Activated CD4-positive, alpha-beta T cell treated with anti-CD3 and anti-CD28 coated beads, Interleukin-2, amount 50 U/mL, for 24 hours (primary cell): ENCODE results near the gene AGPAT2.
"Not testable (repeated sequence)": the region's sequence is repeated elsewhere in the genome, so short reads cannot be mapped to it uniquely, and the experiment has no call there.

Experiments used
- DNase-seq, 2 donors: peaks; one replicate each; pipeline ENCODE4 v3.0.0-alpha.2; 2020; ENCODE audit warnings: low read depth in 1 of 2, low spot score in 1 of 2

The AGPAT2 gene

GRCh38 chr9:136720898-136721338 lies 33.7 kb upstream of the AGPAT2 start:
- no peak for DNase-seq

GRCh38 chr9:136720251-136720897 lies 33.1 kb upstream of the AGPAT2 start:
- DNase-seq, result no peak

GRCh38 chr9:136719195-136719880 lies 32.1 kb upstream of the AGPAT2 start:
- no peak for DNase-seq

GRCh38 chr9:136718345-136719194 lies 31.3 kb upstream of the AGPAT2 start:
- no peak for DNase-seq

GRCh38 chr9:136717399-136717798 lies 30.1 kb upstream of the AGPAT2 start:
- no peak for DNase-seq

DNA sequence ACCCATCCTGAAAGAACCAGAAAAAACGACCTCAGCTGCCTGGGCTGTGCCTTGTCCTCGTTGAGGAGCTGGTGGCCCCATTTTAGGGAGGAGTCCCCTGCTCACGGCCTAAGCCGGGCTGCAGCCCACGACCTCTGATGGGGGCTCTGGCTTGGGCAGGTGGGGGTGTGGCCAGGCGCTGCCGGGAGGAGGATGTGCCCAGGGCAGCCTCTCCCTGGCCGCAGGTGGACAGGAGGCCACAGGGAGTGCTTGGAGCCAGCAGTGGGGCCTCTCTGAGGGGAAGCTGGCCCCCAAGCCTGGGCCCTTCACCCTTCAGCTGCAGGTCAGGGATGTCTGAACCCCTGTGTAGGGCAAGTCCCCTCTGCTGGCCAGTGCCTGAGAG lies 27.6 kb upstream of the AGPAT2 start:
- no peak for DNase-seq

DNA sequence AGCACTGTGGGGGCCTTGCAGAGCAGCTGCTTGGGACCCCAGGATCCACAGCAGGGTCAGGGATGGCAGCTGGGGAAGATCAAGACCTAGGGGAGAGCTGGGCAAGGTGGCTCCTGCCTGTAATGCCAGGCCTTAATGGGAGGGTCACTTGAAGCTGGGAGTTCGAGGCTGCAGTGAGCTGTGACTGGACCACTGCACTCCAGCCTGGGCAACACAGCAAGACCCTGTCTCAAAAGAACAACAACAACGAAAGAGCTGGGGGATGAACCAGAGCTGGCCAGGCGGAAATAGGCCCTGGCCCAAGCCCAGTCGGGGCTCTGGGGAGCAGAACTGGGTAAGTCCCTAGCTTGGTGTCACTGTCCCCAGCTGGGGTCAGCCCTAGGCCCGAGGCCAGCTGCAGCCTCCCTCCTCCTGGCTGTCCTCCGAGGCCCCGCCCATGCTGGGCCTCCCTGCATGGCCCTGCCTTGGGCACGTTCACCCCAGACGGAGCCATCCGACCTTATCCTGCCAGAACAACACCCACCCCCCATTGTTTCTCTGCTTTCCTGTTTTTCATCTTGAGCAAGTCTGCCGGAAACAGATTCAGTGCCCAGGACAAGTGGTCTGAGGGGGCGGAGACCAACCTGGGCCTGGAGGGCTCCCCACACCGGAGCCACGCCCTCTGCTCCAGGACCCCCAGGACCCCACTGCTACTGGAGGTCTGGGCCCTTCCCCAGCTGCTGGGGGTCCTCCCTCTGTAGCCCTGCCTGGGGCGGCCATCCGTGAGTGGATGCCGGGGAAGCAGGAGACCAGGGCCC lies 27.0 kb upstream of the AGPAT2 start:
- DNase-seq, result no peak

DNA sequence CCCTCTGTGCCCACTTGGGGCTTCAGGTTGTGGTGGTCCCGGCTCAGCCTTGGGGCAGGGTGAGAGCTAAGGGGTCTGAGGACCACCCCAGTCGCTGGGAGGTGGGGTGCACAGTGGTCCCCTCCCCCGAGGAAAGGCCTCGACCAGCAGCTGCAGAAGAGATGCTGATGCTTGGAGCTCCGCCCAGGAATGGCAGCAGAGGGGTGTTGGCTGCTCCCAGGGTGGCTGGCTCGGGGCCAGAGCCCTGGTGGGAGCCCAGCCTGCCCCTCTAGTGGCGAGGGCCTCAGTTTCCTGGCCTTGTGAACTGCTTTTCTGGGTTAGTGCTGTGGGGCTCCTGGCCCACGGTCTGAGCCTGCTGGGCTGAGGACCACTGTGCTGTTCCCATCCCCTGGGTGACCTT lies 26.3 kb upstream of the AGPAT2 start:
- no peak for DNase-seq

DNA sequence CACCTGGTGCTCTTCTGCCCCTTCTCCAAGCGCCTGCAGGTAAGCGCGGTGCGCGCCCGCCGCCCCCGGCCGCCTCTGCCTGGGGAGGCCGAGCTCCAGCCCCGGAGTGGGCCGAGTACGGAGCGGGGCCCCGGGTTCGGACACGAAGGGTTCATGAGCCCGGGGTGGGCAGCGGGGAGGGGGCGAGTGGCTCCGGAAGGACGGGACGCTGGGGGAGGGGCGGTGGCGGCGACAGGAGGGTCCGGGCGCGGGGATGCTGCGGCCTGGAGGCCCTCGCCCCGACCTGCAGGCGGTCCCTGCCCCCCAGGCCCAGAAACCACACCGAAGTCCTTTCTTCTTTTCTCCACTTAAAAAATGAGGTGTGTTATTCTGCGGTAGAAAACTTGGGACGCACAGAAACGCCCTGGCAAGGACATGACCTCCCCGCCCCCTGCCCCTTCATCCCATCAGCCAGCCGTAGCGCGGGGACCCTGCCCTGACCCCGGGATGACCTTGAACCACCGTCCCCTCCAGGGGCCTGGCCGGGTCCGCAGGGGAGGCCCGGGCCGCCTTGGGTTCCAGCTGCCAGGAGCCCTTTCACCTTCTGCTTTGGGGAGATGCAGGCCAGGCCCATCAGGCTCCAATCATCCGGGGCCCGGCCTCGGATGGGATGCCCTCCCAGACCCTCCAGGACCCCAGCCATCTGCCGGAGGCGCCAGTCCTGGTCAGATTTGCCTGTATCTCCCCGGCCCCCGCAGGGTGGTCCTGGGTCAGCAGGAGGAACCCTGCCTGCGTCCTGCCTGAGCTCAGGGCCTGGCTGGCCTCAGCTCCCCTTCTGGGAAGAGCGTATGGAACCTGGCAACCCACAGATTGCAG lies 25.7 kb upstream of the AGPAT2 start:
- no peak for DNase-seq

DNA sequence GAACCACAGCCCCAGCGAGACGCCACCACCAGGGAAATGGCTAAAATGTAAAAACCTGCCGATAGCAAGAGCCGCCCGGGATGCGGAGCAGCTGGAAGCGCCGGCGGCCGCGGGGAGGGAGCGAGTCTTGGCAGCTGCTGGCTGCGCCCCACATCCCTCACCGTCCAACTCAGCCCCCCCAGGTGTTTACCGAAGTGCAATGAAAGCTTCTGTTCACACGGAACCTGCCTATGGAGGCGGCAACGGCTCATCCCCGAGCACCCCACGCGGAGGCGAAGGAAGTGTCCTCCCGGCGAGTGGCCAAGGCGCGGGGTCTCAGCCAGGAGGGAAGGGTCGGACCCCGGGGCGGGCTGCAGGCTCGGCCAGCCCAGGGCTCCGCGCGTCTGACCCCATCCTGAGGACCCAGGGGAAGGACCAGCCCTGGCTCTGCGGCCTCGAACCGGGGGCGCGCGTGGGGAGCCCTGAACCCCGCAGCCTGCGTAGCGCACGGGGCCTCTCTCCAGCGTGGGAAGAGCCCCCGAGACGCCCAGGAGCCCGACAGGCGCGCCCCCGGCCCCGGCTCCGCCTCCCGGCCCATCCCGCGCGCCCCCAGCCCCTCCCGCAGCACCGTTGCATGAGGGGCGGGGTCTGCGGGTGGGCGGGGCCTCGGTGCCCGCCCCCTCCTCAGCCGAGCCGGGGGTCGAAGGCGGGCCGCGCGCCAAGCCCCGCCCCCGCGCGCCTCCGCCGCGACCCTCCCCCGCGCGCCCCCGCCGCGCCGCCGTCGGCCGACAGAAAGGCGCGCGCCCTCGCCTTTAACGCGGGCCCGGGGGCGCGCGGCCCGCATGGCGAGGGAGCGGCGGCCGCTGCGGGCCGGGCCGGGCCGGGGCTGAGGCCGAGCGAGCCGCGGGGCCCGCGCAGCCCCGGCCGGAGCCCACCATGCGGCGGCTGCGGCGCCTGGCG lies 24.8 kb upstream of the AGPAT2 start, which contains the start of gene DIPK1B:
TSS of gene DIPK1B (plus strand) at position 822 of the 939 bp plus-strand sequence. CDS start at position 916, 94 bp downstream.
- no peak for DNase-seq

- not testable (repeated sequence) for DNase-seq
Observed at GRCh38 chr9:136711219-136711648, 24.0 kb upstream of the AGPAT2 start.

GRCh38 chr9:136710543-136710942 lies 23.3 kb upstream of the AGPAT2 start:
- no peak for DNase-seq

DNA sequence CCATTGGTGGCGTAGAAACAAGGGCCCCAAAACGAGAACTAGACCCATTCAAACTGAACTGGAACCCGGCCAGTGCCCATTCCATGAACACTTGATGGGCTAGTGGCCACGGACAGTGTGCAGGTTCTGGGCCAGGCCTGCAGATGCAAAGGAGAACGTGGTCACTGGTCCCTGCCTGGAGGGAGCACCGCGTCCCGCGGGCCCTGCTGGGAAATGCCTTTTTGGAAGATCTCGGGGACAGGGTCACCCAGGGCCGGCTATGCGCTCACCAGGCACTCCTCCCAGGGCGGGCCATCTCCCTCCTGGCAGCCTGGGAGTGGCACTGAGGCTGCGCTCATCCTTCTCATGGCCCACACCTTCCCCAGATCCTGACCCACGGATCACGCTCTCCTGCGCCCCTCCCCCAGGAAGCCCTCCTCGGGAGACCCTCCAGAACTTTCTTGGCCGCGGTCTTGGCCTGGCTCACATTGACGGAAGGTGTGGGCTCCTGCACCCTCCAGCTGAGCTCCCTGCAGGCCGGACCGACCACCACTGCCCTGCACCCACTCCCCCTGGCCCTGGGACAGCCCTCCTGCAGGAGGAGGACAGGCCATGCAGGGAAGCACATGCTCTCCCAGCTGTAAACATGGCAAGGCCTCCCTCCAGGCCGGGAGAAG lies 22.3 kb upstream of the AGPAT2 start:
- no peak for DNase-seq

DNA sequence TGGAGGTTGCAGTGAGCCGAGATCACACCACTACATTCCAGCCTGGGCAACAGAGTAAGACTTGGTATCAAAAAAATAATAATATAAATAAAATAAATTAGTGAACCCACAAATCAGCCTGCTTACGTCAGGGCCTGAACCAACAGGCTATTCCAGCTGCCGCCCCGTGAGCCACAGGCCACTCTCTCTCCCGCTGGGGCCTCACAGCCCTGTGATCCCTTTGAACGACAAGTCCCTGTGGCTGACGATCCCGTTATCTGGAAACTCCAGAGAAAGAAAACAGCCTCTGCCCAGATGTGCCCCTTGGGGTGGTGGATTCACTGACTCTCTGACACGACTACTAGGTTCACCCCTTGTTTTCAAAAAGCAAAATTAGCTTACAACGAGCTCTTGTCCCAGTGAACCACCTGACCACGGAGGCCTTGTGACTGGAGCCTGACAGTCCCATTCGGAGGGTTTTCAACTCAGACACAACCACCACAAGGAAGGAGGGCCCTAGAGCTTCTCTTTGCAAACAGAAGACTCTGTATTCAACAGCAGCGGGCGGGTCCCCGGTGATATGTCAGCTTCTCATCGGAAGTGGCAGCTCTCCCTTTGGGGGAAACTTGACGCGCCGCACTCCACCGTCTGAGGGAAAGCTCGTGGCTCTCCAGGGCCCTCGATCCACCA lies 20.7 kb upstream of the AGPAT2 start:
- no peak for DNase-seq

DNA sequence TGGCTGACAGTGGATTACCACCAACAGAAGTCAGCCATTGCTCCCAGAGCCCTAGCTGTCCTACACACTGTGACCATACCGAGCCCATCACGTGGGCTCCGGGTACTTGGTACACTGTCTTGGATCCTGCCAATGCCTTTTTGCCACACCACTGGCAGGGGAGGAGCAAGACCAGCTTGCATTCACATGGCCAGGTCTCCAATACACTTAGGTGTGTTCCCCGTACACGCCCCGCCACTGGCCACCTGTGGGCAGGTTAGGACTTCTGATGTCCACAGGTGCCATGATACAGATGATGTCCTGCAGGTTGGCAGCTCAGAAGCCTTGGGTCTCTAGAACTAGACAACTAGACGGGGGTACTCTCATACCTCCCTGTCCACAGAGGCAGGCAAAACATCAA lies 19.8 kb upstream of the AGPAT2 start:
- no peak for DNase-seq

DNA sequence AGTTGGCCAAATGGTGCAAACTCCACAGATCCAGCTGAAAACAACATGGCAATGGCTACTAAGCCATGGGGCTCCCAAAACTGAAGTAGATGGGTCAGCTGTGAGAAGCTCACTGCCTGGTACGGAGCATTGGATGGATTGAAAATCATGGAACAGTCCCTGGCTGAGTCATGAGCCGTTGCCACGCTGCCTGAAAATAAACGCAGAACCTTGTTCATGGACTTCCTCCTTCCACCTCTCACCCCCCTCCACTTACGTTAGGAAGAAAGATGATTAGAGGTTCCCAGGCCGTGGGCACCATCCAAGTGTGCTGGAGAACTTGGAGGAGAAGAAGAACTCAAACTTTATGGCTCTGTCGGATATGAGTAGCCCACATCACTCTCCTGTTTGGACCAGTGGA lies 18.3 kb upstream of the AGPAT2 start:
- DNase-seq, result no peak

DNA sequence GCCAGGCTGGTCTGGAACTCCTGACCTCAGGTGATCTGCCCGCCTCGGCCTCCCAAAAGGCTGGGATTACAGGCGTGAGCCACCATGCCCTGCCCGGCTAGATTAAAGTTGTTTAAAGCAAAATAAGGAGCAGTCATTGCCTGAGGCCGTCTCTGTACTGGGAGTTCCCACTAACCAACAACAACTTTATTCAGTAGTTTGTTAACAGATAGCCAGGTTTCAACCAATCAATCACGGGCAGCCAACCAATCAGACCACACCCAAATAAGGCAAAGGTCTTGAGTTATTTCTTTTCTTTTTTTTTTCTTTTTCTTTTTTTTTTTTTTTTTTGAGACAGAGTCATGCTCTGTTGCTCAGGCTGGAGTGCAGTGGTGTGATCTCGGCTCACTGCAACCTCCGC lies 17.5 kb upstream of the AGPAT2 start:
- not testable (repeated sequence) for DNase-seq

DNA sequence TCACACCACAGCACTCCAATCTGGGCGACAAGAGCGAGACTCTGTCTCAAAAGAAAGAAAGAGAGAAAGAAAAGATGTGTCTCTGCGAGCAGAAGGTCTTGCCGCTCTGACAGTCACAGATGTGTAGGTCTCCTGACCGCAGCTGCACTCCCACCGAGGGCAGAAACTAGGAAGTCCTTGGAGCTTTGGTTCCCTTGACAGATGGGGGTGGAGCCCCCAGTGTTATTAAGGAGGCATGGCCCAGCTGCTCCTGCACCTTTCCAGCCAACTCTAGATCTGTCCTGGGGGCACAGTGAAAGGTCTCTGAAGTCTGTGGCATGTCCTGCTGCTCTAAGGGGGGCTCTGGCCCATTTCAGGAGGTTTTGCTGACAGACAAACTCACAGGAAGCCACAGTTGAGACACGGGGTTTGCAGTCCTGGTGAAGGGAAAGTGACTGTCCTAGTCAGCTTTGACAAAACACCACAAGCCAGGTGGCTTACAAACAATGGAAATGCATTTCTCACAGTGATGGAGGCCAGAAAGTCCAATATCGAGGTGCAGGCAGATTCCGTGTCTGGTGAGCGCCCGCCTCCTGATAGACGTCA lies 16.1 kb upstream of the AGPAT2 start:
- no peak for DNase-seq
